ENCODE results near the gene CXCL14.

DNA sequence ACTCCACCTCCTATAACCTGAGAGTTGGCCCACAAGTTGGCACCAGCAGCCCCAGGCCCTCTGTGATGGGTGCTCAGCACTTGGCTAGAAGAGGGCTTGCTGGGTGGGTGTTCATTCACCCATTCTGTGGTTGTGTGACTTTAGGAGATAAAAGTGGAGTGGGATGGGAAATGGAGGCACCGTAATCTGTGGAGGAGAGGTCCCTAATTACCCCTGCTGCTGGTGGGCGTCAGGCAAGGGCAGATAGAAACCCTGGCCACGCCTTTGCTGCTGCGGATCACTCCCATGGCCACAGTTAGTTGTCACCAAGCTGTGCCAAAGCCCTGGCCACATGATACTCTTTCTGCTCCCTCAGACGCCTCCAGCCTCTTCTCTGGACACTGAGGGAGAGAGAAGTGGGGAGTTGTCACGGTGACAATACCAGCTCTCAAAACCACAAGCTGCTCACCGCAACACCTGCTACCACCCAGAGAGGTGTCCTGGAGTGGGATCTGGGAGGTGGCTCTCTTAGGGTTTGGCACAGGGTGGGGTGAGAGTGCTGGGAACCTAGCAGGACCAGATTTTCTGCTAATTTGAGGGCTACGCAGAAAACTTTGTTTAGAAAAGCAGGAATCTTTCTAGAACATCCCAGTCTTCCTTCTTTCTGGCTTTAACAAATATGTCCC is 31.1 kb downstream of the CXCL14 start:
- TF ChIP-seq, protein P1, sequence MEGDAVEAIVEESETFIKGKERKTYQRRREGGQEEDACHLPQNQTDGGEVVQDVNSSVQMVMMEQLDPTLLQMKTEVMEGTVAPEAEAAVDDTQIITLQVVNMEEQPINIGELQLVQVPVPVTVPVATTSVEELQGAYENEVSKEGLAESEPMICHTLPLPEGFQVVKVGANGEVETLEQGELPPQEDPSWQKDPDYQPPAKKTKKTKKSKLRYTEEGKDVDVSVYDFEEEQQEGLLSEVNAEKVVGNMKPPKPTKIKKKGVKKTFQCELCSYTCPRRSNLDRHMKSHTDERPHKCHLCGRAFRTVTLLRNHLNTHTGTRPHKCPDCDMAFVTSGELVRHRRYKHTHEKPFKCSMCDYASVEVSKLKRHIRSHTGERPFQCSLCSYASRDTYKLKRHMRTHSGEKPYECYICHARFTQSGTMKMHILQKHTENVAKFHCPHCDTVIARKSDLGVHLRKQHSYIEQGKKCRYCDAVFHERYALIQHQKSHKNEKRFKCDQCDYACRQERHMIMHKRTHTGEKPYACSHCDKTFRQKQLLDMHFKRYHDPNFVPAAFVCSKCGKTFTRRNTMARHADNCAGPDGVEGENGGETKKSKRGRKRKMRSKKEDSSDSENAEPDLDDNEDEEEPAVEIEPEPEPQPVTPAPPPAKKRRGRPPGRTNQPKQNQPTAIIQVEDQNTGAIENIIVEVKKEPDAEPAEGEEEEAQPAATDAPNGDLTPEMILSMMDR (conservative IDR thresholded peaks at IDR 0.05; ENCODE audit: low read depth, low read length) = no peak
- no peak for TF ChIP-seq EZH2 (IDR thresholded peaks at IDR 0.05; ENCODE audit: low read length, unreplicated experiment)
- no peak for TF ChIP-seq EZH2phosphoT487 (IDR thresholded peaks at IDR 0.05; ENCODE audit: borderline replicate concordance, low read length)

Data from PC-3 (cell line).